Chondrocyte (in vitro differentiated cells): ENCODE results near the gene FAM181B. TPM values are rescaled to one million over a fixed set of nuclear protein-coding genes. Genes with fewer than 3 reads are reported as not detected.
"Not testable (repeated sequence)": the region's sequence is repeated elsewhere in the genome, so short reads cannot be mapped to it uniquely, and the experiment has no call there.

Source experiments
- DNase-seq: peaks from one replicate; pipeline ENCODE4 v3.0.0; 2021; ENCODE audit warnings: mixed read lengths, low spot score
- H3K27ac Mint-ChIP-seq: one replicate; pipeline ENCODE4 v1.8.0; 2021; ENCODE audit warnings: mild to moderate bottlenecking, moderate library complexity, mixed read lengths; ENCODE audit not compliant: unreplicated experiment
- H3K27me3 Mint-ChIP-seq: 2 replicates; pipeline ENCODE4 v1.8.0; 2021; ENCODE audit warnings: low read depth, mixed read lengths
- H3K36me3 Mint-ChIP-seq: 2 replicates; pipeline ENCODE4 v1.8.0; 2021; ENCODE audit warnings: low read depth, mixed read lengths
- H3K4me1 Mint-ChIP-seq: 2 replicates; pipeline ENCODE4 v1.8.0; 2021; ENCODE audit warnings: low read depth, mild to moderate bottlenecking, mixed read lengths
- H3K4me3 Mint-ChIP-seq: one replicate; pipeline ENCODE4 v1.8.0; 2021; ENCODE audit warnings: mild to moderate bottlenecking, moderate library complexity, mixed read lengths; ENCODE audit not compliant: unreplicated experiment
- H3K9me3 Mint-ChIP-seq: 2 replicates; pipeline ENCODE4 v1.8.0; 2021; ENCODE audit warnings: low read depth, mixed read lengths
- CTCF ChIP-seq: fragments of 200-600 bp; sonication (generic); IDR thresholded peaks from 2 replicates; pipeline ENCODE4 v1.5.0; 2021; ENCODE audit warnings: antibody characterized with exemption, mild to moderate bottlenecking, moderate library complexity
- total RNA-seq: library from RNA; stranded (reverse); gene quantifications from 3 replicates; pipeline ENCODE4 v1.2.1, GENCODE V29; 2021

Gene FAM181B
- total RNA-seq, 1 donor from 2014 or later = 0.35 TPM

GRCh38 chr11:82701847-82702520 is 31.7 kb downstream of the FAM181B start:
- H3K4me1 Mint-ChIP-seq = no peaks in the 10 kb centered on the region
- H3K27me3 Mint-ChIP-seq = peaks cover 31% of the 10 kb centered on the region
- peak; percentile 80 for TF ChIP-seq CTCF
- H3K4me3 Mint-ChIP-seq = no peak overlapping the region
- H3K27ac Mint-ChIP-seq = no peak overlapping the region
- no peaks in the 10 kb centered on the region for H3K36me3 Mint-ChIP-seq
- no peak for DNase-seq
- no peaks in the 10 kb centered on the region for H3K9me3 Mint-ChIP-seq

GRCh38 chr11:82698576-82699352 is 34.9 kb downstream of the FAM181B start:
- Mint-ChIP-seq H3K4me3 (no peak overlapping the region), H3K27ac (no peak overlapping the region)
- no peak for TF ChIP-seq CTCF

GRCh38 chr11:82692981-82693380 is 40.7 kb downstream of the FAM181B start:
- H3K36me3 Mint-ChIP-seq = no peaks in the 10 kb centered on the region
- no peak for TF ChIP-seq CTCF
- DNase-seq = no peak
- no peak overlapping the region for H3K27ac Mint-ChIP-seq
- no peak overlapping the region for H3K4me3 Mint-ChIP-seq
- no peaks in the 10 kb centered on the region for H3K4me1 Mint-ChIP-seq
- H3K9me3 Mint-ChIP-seq = no peaks in the 10 kb centered on the region
- peaks cover 35% of the 10 kb centered on the region for H3K27me3 Mint-ChIP-seq

More at GRCh38 chr11:82698576-82699352, 34.9 kb downstream of the FAM181B start:
- no peak for DNase-seq
- no peaks in the 10 kb centered on the region for H3K36me3 Mint-ChIP-seq
- H3K9me3 Mint-ChIP-seq = no peaks in the 10 kb centered on the region
- H3K27me3 Mint-ChIP-seq = peaks cover 32% of the 10 kb centered on the region
- no peaks in the 10 kb centered on the region for H3K4me1 Mint-ChIP-seq

- H3K4me3 Mint-ChIP-seq, H3K4me1 Mint-ChIP-seq, H3K36me3 Mint-ChIP-seq, H3K27ac Mint-ChIP-seq, DNase-seq, H3K9me3 Mint-ChIP-seq: not testable (repeated sequence)
- peaks cover 35% of the 10 kb centered on the region for H3K27me3 Mint-ChIP-seq
Measured at GRCh38 chr11:82689347-82689746, 44.3 kb downstream of the FAM181B start.

GRCh38 chr11:82686211-82686610 is 47.5 kb downstream of the FAM181B start:
- no peaks in the 10 kb centered on the region for H3K9me3 Mint-ChIP-seq
- no peaks in the 10 kb centered on the region for H3K36me3 Mint-ChIP-seq
- H3K27ac Mint-ChIP-seq = no peak overlapping the region
- H3K4me1 Mint-ChIP-seq = peaks cover 5% of the 10 kb centered on the region
- DNase-seq = no peak
- peaks cover 42% of the 10 kb centered on the region for H3K27me3 Mint-ChIP-seq
- no peak for TF ChIP-seq CTCF
- H3K4me3 Mint-ChIP-seq = no peak overlapping the region
